Gastroesophageal sphincter (tissue), 3 donors: ENCODE results near the gene SOX3.

Experiments used
- POLR2A ChIP-seq, 2 donors: fragments of 450-650 bp; IDR thresholded peaks; one replicate each; pipeline ENCODE4 v1.6.1; 2017; ENCODE audit warnings: antibody characterized with exemption in 2 of 2, mild to moderate bottlenecking in 2 of 2, moderate library complexity in 1 of 2
- TF ChIP-seq, protein P1 (sequence below), 4 experiments: fragments of 200-600 bp in 2 of 4; fragments of 450-650 bp in 2 of 4; sonication (generic) in 1 of 4; IDR thresholded peaks; one replicate each; pipeline ENCODE4 v1.5.1; 2017 to 2019; ENCODE audit warnings: antibody characterized with exemption in 4 of 4, mild to moderate bottlenecking in 2 of 4, moderate library complexity in 2 of 4

DNA sequence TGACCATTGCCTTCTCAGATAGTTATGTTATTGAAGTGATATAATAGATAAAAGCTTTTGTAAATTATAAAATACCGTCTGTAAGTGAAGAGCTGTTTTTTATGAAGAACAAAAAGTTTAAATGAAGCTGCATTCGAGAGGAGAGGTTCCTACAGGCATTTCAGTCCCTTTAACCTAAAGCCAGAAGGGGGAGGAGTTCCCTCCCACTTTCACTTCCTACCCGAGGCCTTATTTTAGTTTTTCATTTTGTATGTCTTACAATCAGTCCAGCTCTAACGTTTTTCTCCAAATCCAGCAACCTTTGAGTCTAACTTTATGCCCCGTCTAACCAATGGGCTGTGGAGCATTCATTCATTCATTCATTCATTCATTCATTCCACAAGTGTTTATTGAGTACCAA is 16.5 kb upstream of the SOX3 start:
- TF ChIP-seq, protein P1, sequence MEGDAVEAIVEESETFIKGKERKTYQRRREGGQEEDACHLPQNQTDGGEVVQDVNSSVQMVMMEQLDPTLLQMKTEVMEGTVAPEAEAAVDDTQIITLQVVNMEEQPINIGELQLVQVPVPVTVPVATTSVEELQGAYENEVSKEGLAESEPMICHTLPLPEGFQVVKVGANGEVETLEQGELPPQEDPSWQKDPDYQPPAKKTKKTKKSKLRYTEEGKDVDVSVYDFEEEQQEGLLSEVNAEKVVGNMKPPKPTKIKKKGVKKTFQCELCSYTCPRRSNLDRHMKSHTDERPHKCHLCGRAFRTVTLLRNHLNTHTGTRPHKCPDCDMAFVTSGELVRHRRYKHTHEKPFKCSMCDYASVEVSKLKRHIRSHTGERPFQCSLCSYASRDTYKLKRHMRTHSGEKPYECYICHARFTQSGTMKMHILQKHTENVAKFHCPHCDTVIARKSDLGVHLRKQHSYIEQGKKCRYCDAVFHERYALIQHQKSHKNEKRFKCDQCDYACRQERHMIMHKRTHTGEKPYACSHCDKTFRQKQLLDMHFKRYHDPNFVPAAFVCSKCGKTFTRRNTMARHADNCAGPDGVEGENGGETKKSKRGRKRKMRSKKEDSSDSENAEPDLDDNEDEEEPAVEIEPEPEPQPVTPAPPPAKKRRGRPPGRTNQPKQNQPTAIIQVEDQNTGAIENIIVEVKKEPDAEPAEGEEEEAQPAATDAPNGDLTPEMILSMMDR (IDR thresholded peaks at IDR 0.05), result no peak
- TF ChIP-seq POLR2A (IDR thresholded peaks at IDR 0.05), result no peak
